Suppressor macrophage treated with lipopolysaccharide for 1 hour (primary cell): ENCODE data around the gene ZBTB42.

Source experiments
- DNase-seq, 3 donors: peaks; one replicate each; pipeline ENCODE4 v3.0.0-alpha.2; 2020 to 2022

ZBTB42 gene

DNA sequence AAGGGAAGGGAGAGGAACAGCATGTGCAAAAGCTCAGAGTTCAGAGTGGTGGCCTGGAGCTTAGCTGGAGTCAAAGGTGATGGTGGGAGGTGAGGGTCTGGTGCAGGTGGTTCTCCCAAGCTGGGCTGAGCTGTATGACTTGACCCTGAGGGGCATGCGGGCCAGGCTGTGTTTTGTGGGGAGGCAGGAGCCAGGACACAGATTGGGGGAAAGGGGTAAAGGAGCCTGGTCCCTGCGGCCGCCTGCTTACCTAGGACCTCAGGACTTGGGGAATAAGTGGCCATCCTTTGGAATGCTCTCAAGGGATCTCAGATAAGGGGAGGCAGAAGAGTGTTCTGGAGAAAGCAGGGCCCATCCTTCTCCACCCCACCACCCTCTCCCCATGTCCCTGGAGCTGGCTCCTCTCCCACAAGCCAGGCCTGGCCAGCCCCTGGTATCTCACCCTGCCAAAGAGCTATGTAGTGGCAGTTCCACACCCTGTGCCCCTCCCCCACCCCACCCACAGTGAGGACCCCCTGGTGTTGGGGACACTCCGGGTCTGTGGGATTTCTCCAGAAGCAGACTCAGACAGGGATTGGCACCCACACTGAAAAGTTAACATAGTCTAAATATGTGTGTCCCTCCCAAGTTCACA, 44.2 kb downstream of the ZBTB42 start:
- DNase-seq: no peak

DNA sequence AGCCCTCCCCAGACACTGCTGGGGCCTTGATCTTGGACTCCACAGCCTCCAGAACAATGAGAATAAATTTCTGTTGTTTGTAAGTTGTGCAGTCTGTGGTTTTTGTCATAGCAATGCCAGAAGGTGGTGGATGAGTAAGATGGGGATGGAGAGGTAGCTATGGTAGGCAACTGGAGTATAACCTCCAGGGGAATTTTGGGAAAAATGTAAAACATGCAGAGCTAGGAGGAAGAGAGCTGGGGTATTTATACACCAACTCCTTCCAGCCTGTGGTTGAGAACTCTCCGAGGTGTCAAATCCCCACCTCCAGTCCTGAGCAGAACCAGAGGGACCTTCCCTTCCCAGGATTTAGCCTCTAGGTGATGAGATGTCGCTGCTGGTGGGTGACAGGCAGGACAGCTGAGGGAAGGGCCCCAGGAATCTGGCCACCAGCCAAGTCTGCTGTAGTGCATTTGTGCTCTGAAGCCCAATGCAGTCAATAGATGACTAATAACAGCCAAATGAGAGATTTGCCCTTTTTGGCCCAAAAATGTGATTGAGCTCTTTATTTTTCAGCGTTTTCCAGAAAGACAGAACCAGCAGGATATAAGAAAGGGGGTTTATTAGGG, 45.0 kb downstream of the ZBTB42 start:
- DNase-seq: no peak

DNA sequence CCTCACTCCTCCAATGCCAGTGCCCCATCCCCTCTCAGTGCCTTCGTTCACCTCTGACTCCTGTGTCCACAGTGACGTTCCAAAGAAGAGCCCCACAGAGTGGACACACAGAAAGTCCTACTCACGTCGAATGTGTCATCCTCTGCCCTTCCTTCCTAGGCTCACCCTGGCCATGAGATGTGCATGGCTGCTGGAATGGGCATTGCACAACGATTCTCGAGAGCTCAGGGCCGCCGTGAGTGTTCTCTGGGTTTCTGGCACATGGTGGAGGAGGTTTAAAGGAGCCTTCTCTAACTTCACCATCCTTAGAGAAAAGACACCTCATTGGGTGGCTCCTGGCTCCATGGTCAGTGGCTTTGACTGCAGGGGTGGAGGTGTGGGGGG, 51.4 kb downstream of the ZBTB42 start:
- no peak for DNase-seq
